Measurements from ENCODE around the gene MAPK8. TPM values are rescaled to one million over a fixed set of nuclear protein-coding genes. Genes with fewer than 3 reads are reported as not detected.

The MAPK8 gene
- total and polyA plus RNA-seq, 9 of the 15 experiments (the other 6 are each of a cell fraction or from before 2014, with no cell fraction given) = 6.4 to 159 (median 71.0) TPM

DNA sequence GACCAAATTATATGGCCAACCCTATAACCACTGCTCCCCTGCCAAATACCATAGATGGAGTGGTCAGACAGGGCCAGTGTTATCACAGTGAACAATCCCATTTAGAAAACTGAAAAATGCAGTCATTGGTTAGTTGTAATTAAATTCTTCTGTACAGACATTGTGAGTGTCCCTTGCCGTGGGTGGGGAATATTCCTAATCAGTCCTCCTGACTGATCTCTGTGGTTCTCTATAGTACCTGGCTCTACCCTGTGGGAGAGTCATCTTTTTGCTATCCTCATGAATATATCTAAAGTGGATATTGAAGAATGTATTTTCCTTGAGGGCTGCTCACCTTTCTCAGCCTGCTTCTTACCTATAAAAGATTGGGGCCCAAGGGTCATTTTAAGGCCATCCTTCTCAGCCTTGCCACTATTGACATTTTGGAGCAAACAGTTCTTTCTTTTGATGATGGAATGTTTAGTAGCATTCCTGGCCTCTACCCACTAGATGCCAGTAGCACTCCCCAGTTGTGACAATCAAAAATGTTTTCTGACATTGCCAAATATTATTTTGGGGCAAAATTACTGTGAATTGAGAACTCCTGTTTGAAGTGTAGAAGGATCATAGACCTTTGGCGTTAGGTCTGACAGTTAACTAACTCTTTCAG, 110.2 kb downstream of the MAPK8 start:
- no TSS peak for BruUV-seq (replicated peaks)
- Histone ChIP-seq H3K27me3 (ENCODE audit: control insufficient read depth in 2 of 2, insufficient read depth in 2 of 2, low read length in 2 of 2) (no peaks in the 10 kb centered on the region), H3K9me1 (ENCODE audit: control insufficient read depth, insufficient read depth, low read length) (no peaks in the 10 kb centered on the region), H3K4me2 (ENCODE audit: insufficient read depth, low read length) (no peak overlapping the region), H3K36me3 (ENCODE audit: control insufficient read depth, insufficient read depth, low read length) (peaks cover 26% of the 10 kb centered on the region), H4K20me1 (replicated peaks; ENCODE audit: control insufficient read depth, insufficient read depth, low read length) (no peaks in the 10 kb centered on the region), H3K9ac (ENCODE audit: insufficient read depth in 1 of 2, low read depth in 2 of 2, low read length in 2 of 2) (no peak overlapping the region), H2AFZ (ENCODE audit: low read depth, low read length) (no peak overlapping the region), H3K27ac (ENCODE audit: extremely low read depth, low read depth, low read length) (no peak overlapping the region), H3K79me2 (ENCODE audit: control insufficient read depth, insufficient read depth, low read length) (no peaks in the 10 kb centered on the region), H3K4me3 (no peak overlapping the region), H3K9me3 (replicated peaks; ENCODE audit: control insufficient read depth, insufficient read depth, low read depth, low read length) (peaks cover 4% of the 10 kb centered on the region; the same call in 1 of the 2 replicates), H3K4me1 (replicated peaks in 1 of 2; ENCODE audit: control insufficient read depth in 2 of 2, insufficient read depth in 2 of 2, low read length in 2 of 2) (peaks cover 0 to 19% of the 10 kb centered on the region in 2 experiments; a peak in 3 of 5 replicates)
- WGBS (ENCODE audit: insufficient coverage, low coverage, missing lambda C conversion rate) = 21% methylated on average over 2 of the region's 2 CpGs
- DNase-seq (ENCODE audit: extremely low read depth in 1 of 4, low spot score in 3 of 4) = no peak
- ChIA-PET CTCF (ENCODE audit: low intra/inter-chr PET ratio) (interaction anchor here (0.9 kb wide), 1 partner anchor 90 kb away, joined by 3 read pairs; no protein-coding TSS in a partner anchor), POLR2A (interaction anchor here (1.5 kb wide), 1 partner anchor 11 kb away, joined by 3 read pairs; no protein-coding TSS in a partner anchor)
- in situ Hi-C loops (cut with MboI) (no loop called here), intact Hi-C loops (cut with micrococcal nuclease) (loop anchor here (1.0 to 5.0 kb wide), 2 partner anchors 54 to 90 kb away; no protein-coding TSS in a partner anchor)
- ATAC-seq = peak; percentile 58
- FAIRE-seq = no peak
- TF ChIP-seq, protein P1, sequence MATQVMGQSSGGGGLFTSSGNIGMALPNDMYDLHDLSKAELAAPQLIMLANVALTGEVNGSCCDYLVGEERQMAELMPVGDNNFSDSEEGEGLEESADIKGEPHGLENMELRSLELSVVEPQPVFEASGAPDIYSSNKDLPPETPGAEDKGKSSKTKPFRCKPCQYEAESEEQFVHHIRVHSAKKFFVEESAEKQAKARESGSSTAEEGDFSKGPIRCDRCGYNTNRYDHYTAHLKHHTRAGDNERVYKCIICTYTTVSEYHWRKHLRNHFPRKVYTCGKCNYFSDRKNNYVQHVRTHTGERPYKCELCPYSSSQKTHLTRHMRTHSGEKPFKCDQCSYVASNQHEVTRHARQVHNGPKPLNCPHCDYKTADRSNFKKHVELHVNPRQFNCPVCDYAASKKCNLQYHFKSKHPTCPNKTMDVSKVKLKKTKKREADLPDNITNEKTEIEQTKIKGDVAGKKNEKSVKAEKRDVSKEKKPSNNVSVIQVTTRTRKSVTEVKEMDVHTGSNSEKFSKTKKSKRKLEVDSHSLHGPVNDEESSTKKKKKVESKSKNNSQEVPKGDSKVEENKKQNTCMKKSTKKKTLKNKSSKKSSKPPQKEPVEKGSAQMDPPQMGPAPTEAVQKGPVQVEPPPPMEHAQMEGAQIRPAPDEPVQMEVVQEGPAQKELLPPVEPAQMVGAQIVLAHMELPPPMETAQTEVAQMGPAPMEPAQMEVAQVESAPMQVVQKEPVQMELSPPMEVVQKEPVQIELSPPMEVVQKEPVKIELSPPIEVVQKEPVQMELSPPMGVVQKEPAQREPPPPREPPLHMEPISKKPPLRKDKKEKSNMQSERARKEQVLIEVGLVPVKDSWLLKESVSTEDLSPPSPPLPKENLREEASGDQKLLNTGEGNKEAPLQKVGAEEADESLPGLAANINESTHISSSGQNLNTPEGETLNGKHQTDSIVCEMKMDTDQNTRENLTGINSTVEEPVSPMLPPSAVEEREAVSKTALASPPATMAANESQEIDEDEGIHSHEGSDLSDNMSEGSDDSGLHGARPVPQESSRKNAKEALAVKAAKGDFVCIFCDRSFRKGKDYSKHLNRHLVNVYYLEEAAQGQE (IDR thresholded peaks at IDR 0.05; ENCODE audit: borderline replicate concordance) = peak; percentile 44; the same call in 1 of the 2 replicates
- TF ChIP-seq, protein P1 (CRISPR knock-in tag; IDR thresholded peaks at IDR 0.05; ENCODE audit: low read depth) = no peak
- no peak for TF ChIP-seq NFATC3 (IDR thresholded peaks at IDR 0.05)
- TF ChIP-seq L3MBTL2 (IDR thresholded peaks at IDR 0.05) = no peak
- no peak for TF ChIP-seq SUPT5H (IDR thresholded peaks at IDR 0.05)
- TF ChIP-seq RBM17 (IDR thresholded peaks at IDR 0.05; ENCODE audit: borderline replicate concordance, low read depth, low read length) = no peak
- TF ChIP-seq ZNF76 (CRISPR knock-in tag; IDR thresholded peaks at IDR 0.05; ENCODE audit: borderline replicate concordance) = no peak
- no peak for TF ChIP-seq ZNF41 (CRISPR knock-in tag; conservative IDR thresholded peaks at IDR 0.05)
- TF ChIP-seq TRIM28 (IDR thresholded peaks at IDR 0.05) = no peak
- TF ChIP-seq RBFOX2 (IDR thresholded peaks at IDR 0.05; ENCODE audit: low read depth, low read length) = no peak
- TF ChIP-seq, protein P2, sequence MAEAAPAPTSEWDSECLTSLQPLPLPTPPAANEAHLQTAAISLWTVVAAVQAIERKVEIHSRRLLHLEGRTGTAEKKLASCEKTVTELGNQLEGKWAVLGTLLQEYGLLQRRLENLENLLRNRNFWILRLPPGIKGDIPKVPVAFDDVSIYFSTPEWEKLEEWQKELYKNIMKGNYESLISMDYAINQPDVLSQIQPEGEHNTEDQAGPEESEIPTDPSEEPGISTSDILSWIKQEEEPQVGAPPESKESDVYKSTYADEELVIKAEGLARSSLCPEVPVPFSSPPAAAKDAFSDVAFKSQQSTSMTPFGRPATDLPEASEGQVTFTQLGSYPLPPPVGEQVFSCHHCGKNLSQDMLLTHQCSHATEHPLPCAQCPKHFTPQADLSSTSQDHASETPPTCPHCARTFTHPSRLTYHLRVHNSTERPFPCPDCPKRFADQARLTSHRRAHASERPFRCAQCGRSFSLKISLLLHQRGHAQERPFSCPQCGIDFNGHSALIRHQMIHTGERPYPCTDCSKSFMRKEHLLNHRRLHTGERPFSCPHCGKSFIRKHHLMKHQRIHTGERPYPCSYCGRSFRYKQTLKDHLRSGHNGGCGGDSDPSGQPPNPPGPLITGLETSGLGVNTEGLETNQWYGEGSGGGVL (CRISPR knock-in tag; IDR thresholded peaks at IDR 0.05) = no peak
- no peak for TF ChIP-seq ZNF561 (CRISPR knock-in tag; conservative IDR thresholded peaks at IDR 0.05)
- no peak for TF ChIP-seq RBM25 (IDR thresholded peaks at IDR 0.05; ENCODE audit: low read depth, low read length, severe bottlenecking)

Measured in K562 (cell line).